Mucosa of descending colon (tissue), 3 donors: Measurements from ENCODE around the gene TACC2. TPM values are rescaled to one million over a fixed set of nuclear protein-coding genes. Genes with fewer than 3 reads are reported as not detected.
"Not testable (repeated sequence)": the region's sequence is repeated elsewhere in the genome, so short reads cannot be mapped to it uniquely, and the experiment has no call there.

Source experiments
- ATAC-seq: fragments of 200-7000 bp; cut with Tn5 transposase; one replicate; pipeline ENCODE4 v1.9.1; 2020; ENCODE audit warnings: mild to moderate bottlenecking, moderate library complexity
- DNase-seq, 3 donors: peaks; one replicate each; pipeline ENCODE4 v3.0.0-alpha.2; 2020
- H3K36me3 ChIP-seq: fragments of 200-600 bp; one replicate; pipeline ENCODE4 v1.8.0; 2021; ENCODE audit warnings: low read depth, mild to moderate bottlenecking
- H3K4me1 ChIP-seq: fragments of 200-600 bp; one replicate; pipeline ENCODE4 v1.8.0; 2021; ENCODE audit warnings: low read depth, mild to moderate bottlenecking
- H3K4me3 ChIP-seq: fragments of 200-600 bp; one replicate; pipeline ENCODE4 v1.8.0; 2021; ENCODE audit warnings: mild to moderate bottlenecking
- H3K9me3 ChIP-seq: fragments of 200-600 bp; one replicate; pipeline ENCODE4 v1.8.0; 2021; ENCODE audit warnings: mild to moderate bottlenecking
- intact Hi-C, 2 donors: fragments of 100-400 bp; cut with DNase I in 1 of 2; cut with micrococcal nuclease in 1 of 2; formaldehyde crosslinking; loops; one replicate each; pipeline versions ENCODE4 v1.11.0 to v1.11.1; 2022; cut with DNase I, micrococcal nuclease
- total RNA-seq, 3 donors: library from RNA; stranded (reverse); fragmentation: NEBNext Ultra II Directional in 2 of 3; extraction: Animal tissue kit (Norgen Biotek cat#: 25700) in 2 of 3; gene quantifications; one replicate each; pipeline versions ENCODE4 v1.2.1 to v1.2.4, GENCODE V29; 2021 to 2023
- TF ChIP-seq, protein P1 (sequence below): fragments of 200-600 bp; IDR thresholded peaks from one replicate; pipeline ENCODE4 v1.8.0; 2022; ENCODE audit warnings: antibody characterized with exemption, mild to moderate bottlenecking
- donor health status: DM: no; HTN: no; CAD: no; lungs with moderate emphysema.
- donor health status: DM: no; HTN: no; CAD: no.
- donor health status: DM: no; HTN: yes; CAD: no.

Gene TACC2
- total RNA-seq, 3 donors from 2014 or later = 97.5 to 170 (median 133) TPM

DNA sequence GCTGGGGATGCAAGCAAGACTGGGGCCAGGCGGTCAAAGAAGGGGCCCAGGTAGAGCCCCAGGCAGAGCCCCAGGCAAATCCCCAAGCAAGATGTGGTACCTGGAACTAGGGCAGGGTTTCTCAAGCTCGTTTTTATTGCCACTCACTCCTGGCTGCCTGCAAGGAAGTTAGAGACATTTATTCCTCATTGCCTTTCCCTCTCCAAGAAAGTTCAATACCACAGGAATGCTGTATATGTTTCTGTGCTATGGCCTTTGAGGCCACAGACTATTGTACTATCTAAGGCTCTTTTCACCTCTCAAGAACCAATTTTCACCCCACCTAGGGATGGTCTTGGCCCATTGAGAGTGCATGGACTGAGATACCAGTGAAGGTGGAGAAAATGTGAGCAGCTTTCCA is 71.3 kb downstream of the TACC2 start:
- Histone ChIP-seq H3K9me3 (no peaks in the 10 kb centered on the region), H3K36me3 (no peaks in the 10 kb centered on the region), H3K4me1 (peaks cover 33% of the 10 kb centered on the region), H3K4me3 (no peak overlapping the region)
- DNase-seq (peak in 1 of 3 donors; percentile 51), ATAC-seq (peak; percentile 61)
- intact Hi-C loops = no loop called here
- TF ChIP-seq, protein P1, sequence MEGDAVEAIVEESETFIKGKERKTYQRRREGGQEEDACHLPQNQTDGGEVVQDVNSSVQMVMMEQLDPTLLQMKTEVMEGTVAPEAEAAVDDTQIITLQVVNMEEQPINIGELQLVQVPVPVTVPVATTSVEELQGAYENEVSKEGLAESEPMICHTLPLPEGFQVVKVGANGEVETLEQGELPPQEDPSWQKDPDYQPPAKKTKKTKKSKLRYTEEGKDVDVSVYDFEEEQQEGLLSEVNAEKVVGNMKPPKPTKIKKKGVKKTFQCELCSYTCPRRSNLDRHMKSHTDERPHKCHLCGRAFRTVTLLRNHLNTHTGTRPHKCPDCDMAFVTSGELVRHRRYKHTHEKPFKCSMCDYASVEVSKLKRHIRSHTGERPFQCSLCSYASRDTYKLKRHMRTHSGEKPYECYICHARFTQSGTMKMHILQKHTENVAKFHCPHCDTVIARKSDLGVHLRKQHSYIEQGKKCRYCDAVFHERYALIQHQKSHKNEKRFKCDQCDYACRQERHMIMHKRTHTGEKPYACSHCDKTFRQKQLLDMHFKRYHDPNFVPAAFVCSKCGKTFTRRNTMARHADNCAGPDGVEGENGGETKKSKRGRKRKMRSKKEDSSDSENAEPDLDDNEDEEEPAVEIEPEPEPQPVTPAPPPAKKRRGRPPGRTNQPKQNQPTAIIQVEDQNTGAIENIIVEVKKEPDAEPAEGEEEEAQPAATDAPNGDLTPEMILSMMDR = no peak

DNA sequence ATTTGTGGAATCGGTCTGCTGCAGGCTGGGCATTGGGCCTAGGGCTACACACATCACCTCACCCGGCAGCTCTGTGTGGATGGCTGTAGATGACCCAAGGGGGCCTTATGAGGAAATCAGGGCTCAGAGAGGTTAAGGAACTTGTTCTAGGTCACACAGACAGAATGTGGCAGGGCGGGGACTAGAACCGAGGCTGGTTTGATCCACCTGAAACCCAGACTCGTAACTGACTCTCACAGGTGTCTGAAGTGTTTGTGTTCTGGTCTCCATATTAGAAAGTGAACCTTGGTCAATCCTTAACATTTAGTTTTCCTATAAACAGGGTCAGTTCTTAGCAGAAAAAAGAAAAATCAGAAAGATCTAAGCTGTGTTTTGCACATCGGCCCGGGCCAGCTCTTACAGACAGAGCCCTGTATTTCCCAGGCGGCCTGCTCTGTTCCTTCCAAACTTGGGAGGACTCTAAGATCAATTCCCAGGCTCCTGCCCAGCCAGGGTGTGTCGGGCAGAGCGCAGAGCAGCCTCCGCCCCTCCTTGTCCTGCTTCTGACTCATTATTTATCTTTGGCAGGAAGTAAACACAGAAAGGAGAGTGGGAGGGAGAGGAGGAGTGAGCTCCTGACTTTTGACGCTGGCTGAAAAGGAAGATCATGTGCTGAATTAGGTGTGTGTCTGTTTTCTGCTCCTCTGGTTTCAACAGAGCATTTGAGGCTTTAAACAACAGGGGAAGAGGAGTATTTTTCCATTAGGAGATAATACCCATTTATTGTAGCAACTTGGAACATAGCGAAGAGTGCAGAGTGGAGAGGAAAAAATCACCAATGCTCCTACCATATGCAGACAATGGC is 74.1 kb downstream of the TACC2 start:
- intact Hi-C loops = no loop called here
- peaks cover 33% of the 10 kb centered on the region for H3K4me1 ChIP-seq
- H3K36me3 ChIP-seq = no peaks in the 10 kb centered on the region
- peak; percentile 98 for ATAC-seq
- TF ChIP-seq, protein P1 = no peak
- no peak overlapping the region for H3K4me3 ChIP-seq
- H3K9me3 ChIP-seq = no peaks in the 10 kb centered on the region
- peak; percentile 85 to 89 (median 89) for DNase-seq

DNA sequence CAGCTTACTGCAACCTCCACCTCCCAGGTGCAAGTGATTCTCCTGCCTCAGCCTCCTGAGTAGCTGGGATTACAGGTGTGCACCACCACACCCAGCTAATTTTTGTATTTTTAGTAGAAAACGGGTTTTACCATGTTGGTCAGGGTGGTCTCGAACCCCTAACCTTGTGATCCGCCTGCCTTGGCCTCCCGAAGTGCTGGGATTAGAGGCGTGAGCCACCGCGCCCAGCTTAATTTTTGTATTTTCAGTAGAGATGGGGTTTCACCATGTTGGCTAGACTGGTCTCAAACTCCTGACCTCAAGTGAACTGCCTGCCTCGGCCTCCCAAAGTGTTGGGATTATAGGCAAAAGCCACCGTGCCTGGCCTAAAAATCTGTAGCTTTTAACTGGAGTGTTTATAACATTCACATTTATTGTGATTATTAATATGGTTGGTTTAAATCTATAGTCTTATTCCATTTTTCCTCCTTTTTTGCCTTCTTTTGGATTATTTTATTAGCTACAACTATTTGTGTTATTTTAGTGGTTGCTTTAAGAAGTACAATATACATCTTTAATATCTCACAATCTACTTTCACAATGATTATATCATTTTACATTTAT is 77.5 kb downstream of the TACC2 start:
- not testable (repeated sequence) for ATAC-seq

GRCh38 chr10:122068844-122069243 is 79.9 kb downstream of the TACC2 start:
- peaks cover 7% of the 10 kb centered on the region for H3K4me1 ChIP-seq
- H3K9me3 ChIP-seq = no peaks in the 10 kb centered on the region
- TF ChIP-seq, protein P1 = no peak
- DNase-seq (no peak), ATAC-seq (no peak)
- intact Hi-C loops = no loop called here
- H3K36me3 ChIP-seq = no peaks in the 10 kb centered on the region
- no peak overlapping the region for H3K4me3 ChIP-seq

More for the DNA sequence above, 77.5 kb downstream of the TACC2 start:
- H3K4me3 ChIP-seq, intact Hi-C loops, H3K9me3 ChIP-seq, H3K36me3 ChIP-seq, DNase-seq: not testable (repeated sequence)
- H3K4me1 ChIP-seq = peaks cover 26% of the 10 kb centered on the region

GRCh38 chr10:122072491-122072890 is 83.5 kb downstream of the TACC2 start:
- intact Hi-C loops = no loop called here
- no peaks in the 10 kb centered on the region for H3K9me3 ChIP-seq
- H3K36me3 ChIP-seq = no peaks in the 10 kb centered on the region
- H3K4me1 ChIP-seq = peaks cover 2% of the 10 kb centered on the region
- no peak for ATAC-seq
- no peak overlapping the region for H3K4me3 ChIP-seq
- DNase-seq = no peak
- TF ChIP-seq, protein P1 = no peak

GRCh38 chr10:122073508-122073907 is 84.5 kb downstream of the TACC2 start:
- TF ChIP-seq, protein P1 = no peak
- H3K9me3 ChIP-seq = no peaks in the 10 kb centered on the region
- H3K36me3 ChIP-seq = no peaks in the 10 kb centered on the region
- H3K4me1 ChIP-seq = peaks cover 5% of the 10 kb centered on the region
- intact Hi-C loops = no loop called here
- no peak for DNase-seq
- ATAC-seq = no peak
- no peak overlapping the region for H3K4me3 ChIP-seq
